Gastrocnemius medialis (tissue), 4 donors: Measurements from ENCODE around the gene IBTK.

Experiments
- POLR2A ChIP-seq, 2 donors: fragments of 450-650 bp; IDR thresholded peaks; one replicate each; pipeline ENCODE4 v1.6.1; 2017; ENCODE audit warnings: antibody characterized with exemption in 2 of 2, mild to moderate bottlenecking in 2 of 2, moderate library complexity in 2 of 2
- TF ChIP-seq, protein P1 (sequence below), 5 experiments: fragments of 450-650 bp in 3 of 5; fragments of 200-600 bp in 2 of 5; sonication (generic) in 2 of 5; IDR thresholded peaks in 4 of 5; conservative IDR thresholded peaks in 1 of 5; 1 replicate in 4 of 5; 2 replicates in 1 of 5; pipeline ENCODE4 v1.5.1; 2016 to 2019; ENCODE audit warnings: antibody characterized with exemption in 5 of 5, mild to moderate bottlenecking in 3 of 5, moderate library complexity in 3 of 5

DNA sequence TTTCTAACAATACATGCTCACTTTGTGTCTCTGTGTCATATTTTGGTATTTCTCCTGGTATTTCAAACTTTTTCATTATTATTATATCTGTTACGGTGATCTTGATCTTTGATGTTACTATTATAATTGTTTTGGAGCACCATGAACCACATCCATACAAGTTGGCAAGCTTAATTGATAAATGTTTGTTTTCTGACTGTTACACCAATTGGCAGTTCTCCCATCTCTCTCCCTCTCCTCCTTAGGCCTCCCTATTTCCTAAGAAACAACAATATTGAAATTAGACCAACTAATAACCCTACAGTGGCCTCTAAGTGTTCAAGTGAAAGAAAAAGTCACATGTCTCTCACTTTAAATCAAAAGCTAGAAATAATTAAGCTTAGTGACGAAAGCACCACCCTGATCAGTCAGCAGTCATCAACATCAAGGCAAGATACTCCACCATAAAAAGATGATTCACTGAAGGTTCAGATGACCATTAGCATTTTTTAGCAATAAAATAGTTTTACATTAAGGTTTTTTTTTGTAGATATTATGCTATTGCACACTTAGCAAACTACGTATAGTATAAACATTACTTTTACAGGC, 61.5 kb downstream of the IBTK start:
- TF ChIP-seq, protein P1, sequence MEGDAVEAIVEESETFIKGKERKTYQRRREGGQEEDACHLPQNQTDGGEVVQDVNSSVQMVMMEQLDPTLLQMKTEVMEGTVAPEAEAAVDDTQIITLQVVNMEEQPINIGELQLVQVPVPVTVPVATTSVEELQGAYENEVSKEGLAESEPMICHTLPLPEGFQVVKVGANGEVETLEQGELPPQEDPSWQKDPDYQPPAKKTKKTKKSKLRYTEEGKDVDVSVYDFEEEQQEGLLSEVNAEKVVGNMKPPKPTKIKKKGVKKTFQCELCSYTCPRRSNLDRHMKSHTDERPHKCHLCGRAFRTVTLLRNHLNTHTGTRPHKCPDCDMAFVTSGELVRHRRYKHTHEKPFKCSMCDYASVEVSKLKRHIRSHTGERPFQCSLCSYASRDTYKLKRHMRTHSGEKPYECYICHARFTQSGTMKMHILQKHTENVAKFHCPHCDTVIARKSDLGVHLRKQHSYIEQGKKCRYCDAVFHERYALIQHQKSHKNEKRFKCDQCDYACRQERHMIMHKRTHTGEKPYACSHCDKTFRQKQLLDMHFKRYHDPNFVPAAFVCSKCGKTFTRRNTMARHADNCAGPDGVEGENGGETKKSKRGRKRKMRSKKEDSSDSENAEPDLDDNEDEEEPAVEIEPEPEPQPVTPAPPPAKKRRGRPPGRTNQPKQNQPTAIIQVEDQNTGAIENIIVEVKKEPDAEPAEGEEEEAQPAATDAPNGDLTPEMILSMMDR (IDR thresholded peaks at IDR 0.05 in 4 of 5, conservative IDR thresholded peaks at IDR 0.05 in 1 of 5) = no peak
- TF ChIP-seq POLR2A (IDR thresholded peaks at IDR 0.05) = no peak
